Glomerular visceral epithelial cell (primary cell): ENCODE measurements around the gene RBL2.

Source experiments
- DNase-seq: peaks from one replicate; pipeline ENCODE4 v3.0.0-alpha.2; 2016; ENCODE audit errors: extremely low spot score

Gene RBL2

DNA sequence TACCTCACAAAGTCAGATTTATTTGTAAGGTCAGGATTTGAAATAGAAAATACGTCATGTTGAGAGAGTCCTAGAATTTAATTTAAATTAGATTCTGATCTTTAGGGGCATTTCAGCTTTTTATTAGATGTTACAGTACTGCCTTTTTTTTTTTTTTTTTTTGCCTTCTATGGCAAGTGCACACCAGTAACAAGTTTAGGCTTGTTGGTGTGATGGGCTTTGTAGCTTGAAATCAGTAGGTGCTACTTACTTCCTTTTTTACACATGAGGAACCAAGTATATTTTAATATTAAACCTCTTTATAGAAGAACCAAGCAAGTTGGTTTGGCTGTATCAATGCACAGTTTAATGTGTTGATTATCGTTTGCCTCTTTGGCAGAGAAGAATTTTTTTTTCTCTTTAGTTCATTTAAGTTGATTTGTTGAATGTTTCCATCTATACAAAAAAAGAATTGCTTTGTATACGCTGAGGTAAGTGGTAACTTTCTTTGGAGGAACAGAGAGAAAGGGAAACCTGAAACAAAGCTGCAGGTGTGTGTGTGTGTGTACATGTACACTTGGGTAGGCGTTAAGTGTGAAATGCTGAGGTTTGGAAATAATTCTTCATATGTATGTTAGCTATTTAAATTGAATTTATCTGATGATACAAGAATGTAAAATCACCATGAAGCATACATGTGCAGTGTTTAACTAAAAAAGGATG lies 15.7 kb downstream of the RBL2 start:
- no peak for DNase-seq

DNA sequence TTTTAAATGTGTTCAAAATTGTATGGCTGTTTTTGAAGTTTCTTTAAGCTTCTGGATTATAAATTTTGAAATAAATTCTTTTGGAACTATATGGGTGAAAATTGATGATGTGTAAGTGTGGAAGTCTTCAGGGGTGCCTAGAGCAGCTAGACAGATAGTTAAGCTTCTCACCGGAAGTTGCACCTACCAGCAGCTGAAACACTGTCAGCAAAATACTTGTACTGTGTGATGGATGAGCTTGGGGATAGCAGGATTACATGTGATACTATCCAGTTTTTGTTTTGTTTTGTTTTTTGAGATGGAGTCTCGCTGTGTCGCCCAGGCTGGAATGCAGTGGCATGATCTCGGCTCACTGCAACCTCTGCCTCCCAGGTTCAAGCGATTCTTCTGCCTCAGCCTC lies 19.7 kb downstream of the RBL2 start:
- no peak for DNase-seq

DNA sequence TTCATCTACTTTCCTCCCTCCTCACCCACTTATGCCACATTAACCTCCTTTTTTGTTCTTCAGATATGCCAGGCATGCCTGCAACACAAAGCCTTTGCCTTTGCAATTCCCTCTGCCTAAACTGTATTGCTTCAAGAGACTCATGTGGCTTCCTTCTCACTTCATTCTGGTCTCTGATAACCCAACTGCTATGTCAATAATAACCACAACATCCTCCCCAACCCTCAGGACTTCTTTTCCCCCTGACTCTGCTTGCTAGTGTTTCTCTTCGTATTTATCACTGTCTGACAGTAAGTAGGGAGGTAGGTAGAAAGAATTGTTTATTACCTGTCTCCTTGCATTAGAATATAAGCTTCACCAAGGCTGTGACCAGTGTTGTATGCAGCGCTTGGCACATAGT lies 22.4 kb downstream of the RBL2 start:
- DNase-seq: no peak

DNA sequence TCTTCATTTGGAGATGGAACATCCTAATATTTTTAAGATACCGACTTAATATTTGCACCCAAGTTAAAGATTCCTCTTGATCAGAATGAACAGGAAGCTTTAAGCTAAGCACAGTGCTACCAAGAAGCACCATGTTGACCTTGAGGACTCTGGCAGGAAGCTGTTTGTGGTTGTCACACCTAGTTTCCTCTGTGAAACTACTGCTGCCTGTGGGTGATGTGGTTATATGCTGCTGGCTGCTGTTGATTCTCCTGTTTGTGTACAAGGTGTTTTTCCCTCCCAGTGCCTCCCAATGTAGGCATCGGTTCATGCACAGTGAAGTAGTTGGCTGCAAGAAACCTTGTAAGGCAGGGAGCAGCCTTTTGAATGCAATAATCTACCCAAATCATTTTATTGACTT lies 23.4 kb downstream of the RBL2 start:
- DNase-seq: no peak

DNA sequence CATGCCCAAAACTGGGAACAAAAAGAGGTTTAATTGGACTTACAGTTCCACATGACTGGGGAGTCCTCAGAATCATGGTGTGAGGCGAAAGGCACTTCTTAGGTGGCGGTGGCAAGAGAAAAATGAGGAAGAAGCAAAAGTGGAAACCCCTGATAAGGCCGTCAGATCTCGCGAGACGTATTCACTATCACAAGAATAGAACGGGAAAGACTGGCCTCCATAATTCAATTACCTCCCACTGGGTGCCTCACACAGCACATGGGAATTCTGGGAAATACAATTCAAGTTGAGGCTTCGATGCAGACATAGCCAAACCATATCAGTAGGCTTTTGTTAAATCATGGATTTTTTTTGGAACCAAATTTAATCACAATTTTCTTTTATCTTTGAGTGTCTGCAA lies 24.4 kb downstream of the RBL2 start:
- no peak for DNase-seq

DNA sequence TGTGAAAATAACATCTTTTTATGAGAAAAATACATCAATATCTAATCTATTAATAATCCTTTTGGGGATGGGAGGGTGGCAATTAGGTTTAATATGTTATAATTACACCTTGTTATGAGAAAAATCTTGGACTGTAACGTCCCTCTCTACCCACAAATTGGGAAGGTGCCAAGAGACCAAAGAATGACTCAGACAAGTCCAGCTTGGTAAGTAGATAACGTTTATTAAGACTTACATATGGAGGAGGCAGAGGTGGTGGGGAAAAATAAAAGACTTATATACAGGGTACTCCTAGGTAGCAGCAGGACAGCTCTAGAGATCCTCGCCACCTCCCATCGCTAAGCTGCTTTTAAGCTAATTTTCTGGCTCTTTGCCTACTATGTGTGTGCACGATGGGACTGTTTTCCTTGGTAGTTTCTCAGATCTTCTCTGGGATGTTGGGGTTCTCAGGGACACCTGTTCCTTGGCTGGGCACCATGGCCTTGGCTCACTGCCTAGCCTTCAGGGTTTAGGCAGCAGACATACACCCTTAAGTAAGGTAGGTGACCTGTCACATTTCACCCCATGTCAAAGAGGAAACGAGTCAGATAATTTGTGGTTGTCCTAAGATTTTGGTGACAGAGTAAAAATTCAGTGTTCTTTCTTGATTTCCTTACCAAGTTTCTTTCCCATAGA lies 31.5 kb downstream of the RBL2 start:
- DNase-seq: peak; percentile 52

DNA sequence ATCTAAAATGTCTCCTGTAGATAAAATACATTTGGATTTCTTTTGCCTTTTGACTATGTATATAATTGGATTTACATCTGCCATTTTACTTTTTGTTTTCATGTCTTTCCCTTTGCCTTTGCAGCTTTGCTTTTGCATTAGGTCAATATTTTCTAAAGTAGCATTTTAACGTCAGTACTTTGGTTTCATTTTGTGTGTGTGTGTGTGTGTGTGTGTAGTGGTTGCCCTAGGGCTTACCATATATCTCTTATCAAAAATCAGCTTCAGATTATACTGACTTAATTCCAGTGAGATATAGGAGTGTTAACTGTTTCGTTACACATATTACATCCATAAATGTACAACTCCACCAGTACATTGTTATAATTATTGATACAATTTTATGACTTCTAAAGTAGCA lies 42.6 kb downstream of the RBL2 start:
- DNase-seq: no peak

DNA sequence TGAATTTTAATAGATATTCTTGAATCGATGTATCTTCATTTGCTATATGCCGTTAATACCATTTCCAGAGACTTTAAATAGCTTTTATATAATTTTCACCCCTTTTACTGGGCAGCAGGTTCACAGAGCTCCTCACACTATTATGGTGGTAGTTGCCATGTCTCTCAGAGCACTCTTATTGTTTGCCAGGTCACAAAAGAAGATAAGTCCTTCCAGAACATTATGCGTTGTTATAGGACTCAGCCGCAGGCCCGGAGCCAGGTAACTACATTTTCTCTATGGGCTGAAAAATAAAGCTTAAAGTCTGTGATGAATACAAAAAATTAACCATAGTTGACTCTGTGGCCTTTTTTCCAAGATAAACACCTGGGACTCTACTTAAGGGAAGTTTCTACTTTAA lies 44.7 kb downstream of the RBL2 start:
- DNase-seq: no peak

DNA sequence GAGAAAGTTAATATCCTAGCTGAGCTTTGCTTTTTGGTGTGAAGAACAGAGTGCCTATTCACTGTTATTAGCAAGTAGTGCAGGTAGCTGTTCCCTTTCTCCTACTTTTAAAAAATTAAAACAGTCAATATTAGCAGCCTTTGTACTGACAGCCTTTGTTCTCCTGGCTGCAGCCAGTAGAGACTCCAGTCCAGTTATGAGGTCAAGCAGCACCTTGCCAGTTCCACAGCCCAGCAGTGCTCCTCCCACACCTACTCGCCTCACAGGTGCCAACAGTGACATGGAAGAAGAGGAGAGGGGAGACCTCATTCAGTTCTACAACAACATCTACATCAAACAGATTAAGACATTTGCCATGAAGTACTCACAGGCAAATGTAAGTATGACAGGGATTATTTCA lies 46.1 kb downstream of the RBL2 start:
- DNase-seq: no peak

DNA sequence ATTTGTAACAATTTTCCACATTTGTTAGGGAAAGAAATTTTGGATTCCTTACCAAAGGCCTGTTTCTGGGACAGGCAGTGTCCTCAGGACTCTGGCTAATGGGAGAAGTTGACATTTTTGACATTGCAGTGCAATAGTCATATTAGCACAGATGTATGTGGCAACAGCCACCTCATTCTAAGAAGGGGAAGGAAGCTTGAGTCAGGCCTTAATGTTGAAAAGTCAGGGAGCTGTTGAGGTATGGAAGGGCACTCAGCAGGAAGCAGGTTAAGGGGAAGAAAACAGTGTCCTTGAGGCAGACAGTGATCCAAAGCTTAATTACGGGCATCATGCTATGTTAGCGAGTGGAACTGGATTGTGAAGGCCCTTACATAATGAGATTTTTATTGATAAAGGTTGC lies 47.9 kb downstream of the RBL2 start:
- DNase-seq: no peak

DNA sequence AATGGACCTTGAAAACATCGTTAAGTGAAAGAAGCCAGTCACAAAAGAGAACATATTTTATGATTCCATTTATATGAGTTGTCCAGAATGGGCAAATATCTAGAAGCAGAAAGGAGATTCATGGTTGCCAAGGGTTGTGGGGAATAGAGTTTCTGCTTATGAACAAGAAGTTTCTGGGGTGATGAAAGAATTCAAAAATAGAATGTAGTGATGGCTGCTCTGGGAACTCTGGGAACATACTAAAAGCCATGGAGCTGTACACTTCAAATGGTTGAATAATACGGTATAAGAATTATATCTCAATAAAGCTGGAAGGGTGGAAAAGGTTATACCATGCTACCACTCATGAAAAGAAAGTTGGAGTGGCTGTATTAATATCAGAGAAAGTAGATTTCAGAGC lies 50.3 kb downstream of the RBL2 start:
- no peak for DNase-seq

DNA sequence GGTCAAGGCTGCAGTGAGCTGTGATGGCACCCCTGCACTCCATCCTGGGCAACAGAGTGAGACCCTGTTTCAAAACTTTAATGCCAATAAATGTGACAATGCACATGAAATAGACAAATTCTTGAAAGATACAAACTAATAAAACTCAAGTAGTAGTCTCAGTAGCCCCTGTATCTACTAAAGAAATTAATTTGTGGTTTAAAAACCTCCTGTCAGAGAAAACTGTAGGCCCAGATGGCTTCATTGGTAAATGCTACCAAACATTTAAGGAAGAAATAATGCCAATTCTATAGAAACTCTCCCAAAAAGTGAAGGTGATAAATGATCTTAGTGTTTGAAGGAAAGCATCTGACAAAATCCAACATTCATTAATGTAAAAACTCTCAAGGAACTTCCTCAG lies 52.0 kb downstream of the RBL2 start:
- DNase-seq: no peak

DNA sequence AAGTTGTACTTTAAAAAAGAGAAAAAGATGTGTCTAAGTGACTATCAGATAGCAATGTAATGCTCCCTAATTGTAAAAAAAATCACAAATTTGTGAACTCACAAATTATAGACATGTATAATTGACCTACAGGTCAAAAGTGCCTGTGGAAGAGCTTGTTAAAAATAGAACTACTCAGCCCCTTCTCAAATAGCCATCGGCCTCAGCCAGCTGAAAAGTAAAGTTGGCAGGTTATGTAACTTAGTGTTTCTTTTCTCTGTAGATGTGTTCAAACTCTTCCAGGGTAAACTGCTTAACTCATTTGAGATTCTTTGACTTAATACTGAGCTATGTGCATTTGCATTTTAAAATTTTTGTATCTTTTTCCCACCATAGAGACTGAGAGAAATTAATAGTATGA lies 55.5 kb downstream of the RBL2 start:
- no peak for DNase-seq

DNA sequence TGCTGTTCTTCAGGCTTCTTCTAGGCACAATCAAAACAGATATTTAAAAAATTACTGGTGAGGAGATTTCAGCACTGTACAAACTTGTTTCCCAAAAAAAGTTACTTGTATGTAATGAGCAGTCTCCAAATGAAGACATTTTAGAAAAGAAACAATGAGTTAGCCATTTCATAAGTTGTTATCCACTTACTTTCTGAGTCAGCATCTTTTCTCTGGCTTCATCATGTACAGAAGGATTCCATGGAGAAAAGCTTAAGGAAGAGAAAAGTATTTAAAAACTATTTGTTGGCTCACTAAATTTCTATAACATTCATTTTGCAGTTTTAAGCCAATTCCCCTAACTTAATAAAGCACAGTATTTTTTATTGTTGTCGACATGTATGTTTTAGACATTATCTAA lies 58.2 kb downstream of the RBL2 start:
- no peak for DNase-seq

DNA sequence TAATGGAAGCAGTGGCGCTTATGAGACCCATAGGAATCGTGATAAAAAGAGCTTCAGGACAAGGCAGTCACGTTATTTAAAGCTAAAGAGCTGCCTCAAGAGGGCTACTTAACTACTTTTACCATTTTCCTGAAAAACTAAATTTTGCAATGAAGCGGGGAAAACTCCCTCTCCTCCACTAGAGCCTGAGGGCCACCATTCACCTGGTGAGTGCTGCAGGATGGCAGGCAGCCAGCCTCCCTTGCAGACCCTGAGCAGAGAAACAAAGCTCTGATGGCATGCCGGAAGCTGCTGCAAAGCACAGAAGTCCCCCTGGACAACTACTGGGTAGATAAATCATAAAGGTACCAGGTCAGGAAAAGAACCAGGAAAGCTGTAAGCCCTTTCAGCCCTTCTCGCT lies 60.4 kb downstream of the RBL2 start:
- no peak for DNase-seq

DNA sequence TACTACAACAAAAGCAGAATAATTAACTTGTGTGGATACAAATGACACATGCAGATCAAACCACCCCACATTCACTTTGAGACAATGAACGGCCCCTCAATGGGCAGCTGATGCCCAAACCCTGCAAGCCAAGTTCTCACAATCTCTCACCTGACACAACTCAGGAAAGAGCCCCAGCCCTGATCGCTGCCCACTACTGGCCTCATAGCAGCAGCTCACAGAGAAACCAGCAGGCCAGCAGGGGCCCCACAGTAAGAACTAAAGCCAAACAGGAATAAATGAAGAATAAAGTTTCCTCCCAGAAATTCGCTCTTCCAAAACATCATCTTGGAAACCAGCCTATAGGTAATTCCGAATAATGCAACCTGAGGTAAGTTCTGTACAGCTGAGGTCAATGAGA lies 61.1 kb downstream of the RBL2 start:
- no peak for DNase-seq

DNA sequence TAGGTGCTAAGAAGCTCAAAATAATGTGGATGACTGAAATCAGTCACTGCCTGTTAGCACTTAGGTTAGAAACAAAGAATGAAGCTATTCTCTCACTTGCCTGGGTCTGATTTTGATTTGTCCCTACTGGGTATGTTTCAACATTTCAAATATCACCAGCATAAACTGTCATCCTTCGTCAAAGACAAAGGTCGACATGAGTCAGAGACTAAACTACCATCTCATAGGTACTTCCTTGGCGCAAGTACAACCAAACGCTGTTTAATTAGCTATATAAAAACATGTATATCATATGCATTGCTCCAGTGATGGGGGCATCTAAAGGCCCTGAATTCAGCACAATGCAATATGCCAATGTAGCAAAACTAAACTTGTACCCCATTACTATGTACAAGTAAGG lies 64.7 kb downstream of the RBL2 start:
- DNase-seq: no peak

DNA sequence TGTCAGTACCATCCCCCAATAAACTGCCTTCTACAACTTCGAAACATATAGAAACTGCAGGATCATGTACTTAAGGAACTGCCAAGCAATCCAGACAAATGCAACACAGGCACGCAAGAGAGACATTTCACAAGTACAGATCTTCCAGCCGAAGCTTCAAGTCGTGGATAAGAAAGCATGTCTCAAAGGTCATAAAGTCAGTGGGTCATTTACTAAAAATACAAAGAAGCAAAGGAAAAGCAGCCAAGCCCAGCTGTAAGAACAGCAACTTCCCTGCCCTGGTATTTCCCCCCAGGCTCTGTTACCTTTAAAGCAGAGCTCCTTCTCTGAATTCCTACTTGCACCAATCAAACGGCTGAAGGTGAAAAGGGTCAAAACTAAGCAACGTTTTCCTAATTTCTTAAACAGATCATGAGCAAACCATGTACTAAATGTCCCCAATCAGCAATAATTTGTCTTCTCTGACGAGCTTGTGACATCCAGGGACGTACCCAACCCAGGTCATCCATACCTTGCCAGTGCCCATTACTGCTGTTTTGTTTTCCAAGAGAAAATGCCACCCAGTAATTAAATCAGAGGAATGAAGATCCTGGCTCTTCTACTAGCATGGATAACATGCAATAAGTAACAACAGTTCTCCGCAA lies 67.1 kb downstream of the RBL2 start:
- no peak for DNase-seq

DNA sequence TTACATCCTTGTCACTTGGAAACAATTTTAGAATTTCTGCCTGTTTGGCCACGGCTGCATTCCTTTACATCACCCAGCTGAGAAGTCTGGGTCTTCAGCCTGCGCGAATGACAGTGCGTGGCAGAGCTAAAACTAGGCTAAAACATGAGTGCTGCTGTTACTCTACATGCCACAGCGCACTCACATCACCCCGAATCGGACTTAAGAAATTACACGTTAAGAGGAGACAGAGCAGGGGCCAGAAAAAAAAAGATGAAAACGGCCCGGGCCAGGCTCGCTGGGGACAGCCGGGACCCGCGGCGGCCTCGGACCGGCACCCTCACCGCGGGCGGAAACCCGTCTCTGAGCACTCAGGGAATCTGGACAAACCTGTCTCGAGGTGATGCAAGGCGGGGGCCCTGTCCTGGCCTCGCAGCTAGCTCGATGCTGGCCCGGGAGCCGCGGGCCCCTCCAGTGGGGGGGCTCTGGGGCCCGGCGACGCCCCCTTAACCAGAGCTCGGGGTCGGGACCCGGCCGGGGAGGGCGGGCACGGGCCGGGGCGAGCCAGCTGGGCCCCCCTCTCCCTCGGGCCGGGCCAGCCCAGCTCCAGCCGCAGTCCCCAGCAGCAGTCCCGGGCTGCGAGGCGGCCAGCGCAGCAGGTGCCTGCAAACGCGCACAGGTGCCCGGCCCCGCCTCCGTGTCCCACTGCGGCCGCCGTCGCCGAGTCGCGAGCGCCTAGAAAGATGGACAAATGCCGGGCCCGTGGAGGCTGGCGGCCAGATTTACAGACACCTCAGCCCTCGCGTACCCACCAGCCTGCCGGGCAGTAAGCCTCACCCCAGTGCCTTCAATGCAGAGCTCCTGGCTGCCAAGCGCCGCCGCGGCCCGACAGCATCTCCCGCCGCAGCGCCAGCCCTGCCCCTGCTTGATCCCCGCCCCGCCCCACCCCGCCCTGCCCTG lies 68.3 kb downstream of the RBL2 start, which contains the start of gene AKTIP:
AKTIP (minus strand) TSS at position 879 of the 939 bp plus-strand sequence. CDS start 2,950 bp downstream, outside the sequence.
- DNase-seq: peak; percentile 32

DNA sequence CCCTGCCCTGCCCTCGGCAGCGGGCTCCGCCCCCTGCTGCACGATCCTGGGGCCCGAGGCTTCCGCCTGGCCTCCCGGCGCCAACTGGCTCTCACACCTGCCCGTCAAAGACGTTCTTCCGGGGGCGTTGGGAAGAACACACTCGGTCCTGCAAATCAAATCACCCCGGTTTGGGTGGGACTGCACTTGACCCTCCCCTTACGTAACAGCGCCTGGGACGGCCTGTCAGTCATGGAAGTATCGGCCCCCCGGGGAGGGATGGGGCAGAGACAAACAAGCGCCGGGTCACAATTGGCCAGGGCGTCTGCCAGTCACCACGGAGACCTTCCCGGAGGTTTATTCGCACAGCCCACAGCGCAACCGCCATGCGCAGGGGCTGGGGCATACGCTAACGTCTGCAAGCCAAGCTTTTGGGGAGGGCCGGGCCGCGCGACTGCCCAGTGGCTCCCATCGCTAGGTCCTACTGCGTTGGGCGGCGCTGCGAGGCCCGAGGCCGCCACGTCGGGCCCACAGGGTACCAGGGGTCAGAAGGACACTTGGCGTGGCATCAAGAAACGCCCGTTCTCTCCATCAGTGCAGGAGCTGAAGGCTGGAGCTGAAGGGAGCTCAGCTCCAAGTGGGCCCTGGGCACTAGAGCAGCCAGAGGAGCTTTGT lies 69.1 kb downstream of the RBL2 start:
- DNase-seq: peak; percentile 100

DNA sequence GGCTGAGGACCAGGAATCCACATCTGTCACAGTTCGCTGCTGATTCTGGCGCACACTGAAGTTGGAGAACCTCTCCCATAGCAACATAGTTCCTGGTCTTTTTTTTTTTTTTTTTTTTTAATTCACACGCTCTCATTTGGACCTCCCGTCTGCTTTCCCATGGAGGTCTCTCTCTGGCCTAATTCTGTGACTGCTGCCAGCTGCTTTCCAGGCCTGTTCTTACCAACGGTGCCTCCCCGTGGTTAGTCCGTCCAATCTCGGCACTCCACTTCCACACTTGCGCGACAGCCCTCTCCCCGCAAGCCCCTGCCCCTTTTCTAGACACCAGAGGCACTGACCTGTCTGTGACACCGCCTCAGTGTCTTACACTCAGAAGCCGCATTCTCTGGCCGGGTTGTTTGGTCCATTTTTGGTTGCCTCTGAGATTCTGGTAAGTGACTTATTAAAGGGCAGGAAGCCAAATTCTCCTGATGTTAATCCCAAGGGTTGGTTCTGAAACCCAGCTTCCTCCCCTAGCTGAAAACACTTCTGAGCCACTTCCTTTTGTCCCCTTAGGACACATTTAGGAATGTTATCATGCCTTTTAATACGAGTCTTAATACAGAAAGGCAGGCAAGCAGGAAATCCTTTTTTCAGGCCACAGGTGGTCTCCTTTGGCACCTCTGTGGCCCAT lies 69.9 kb downstream of the RBL2 start:
- peak; percentile 74 for DNase-seq
